ENCODE measurements around the gene INTS1. TPM values are rescaled to one million over a fixed set of nuclear protein-coding genes. Genes with fewer than 3 reads are reported as not detected.
A peak's percentile ranks its signal among the peaks of the same experiment; 100 is the strongest.
"Not testable (repeated sequence)": the region's sequence is repeated elsewhere in the genome, so short reads cannot be mapped to it uniquely, and the experiment has no call there.

The INTS1 gene
- total RNA-seq, 6 donors from 2014 or later = 38.6 to 215 (median 72.3) TPM

- H3K36me3 ChIP-seq = no peaks in the 10 kb centered on the region
- no peak overlapping the region for H3K4me3 ChIP-seq
- H3K9me3 ChIP-seq = peaks cover 0 to 3% (median 0%) of the 10 kb centered on the region in 4 donors
- TF ChIP-seq POLR2A (IDR thresholded peaks at IDR 0.05) = no peak
- TF ChIP-seq POLR2AphosphoS5 (IDR thresholded peaks at IDR 0.05) = no peak
- no peak for TF ChIP-seq EP300 (IDR thresholded peaks at IDR 0.05)
- no peak for TF ChIP-seq CTCF (IDR thresholded peaks at IDR 0.05)
- no peak overlapping the region for H3K27ac ChIP-seq
- H3K27me3 ChIP-seq = no peaks in the 10 kb centered on the region
- peak in 1 of 2 donors; percentile 79 for DNase-seq
- WGBS, 2 donors = 64 to 77% methylated on average over 5 to 17 of the region's 17 CpGs
- peak in 1 of 2 donors; percentile 15 for ATAC-seq (ENCODE audit: low FRiP score in 2 of 2)
- no peaks in the 10 kb centered on the region for H3K4me1 ChIP-seq
Observed at GRCh38 chr7:1523844-1524243, 19.7 kb upstream of the INTS1 start.

DNA sequence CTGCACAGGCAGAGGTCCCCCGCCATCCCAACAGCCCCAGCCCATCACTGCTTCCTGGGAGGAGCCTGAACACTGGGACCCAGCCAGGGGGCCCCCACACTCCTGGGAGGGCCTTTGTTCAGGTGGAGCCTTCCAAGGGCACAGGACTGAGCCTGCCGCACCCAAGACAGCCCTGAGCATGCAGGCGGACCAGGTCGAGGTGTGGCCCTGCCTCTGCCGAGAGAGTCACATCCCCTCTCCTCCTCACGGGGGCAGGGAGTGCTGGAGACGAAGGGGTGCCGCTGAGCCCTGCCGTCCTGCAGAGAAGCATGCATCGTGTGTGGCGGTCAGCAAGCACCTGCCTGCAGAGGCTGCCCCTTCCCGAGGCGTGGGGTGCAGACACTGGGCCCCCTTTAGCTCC is 19.0 kb upstream of the INTS1 start:
- H3K27ac ChIP-seq = no peak overlapping the region
- ATAC-seq (ENCODE audit: low FRiP score in 2 of 2) = peak in 1 of 2 donors; percentile 10
- H3K36me3 ChIP-seq = no peaks in the 10 kb centered on the region
- DNase-seq = peak in 1 of 2 donors; percentile 65
- no peaks in the 10 kb centered on the region for H3K4me1 ChIP-seq
- H3K4me3 ChIP-seq = no peak overlapping the region
- no peaks in the 10 kb centered on the region for H3K27me3 ChIP-seq
- TF ChIP-seq EP300 (IDR thresholded peaks at IDR 0.05) = no peak
- TF ChIP-seq POLR2AphosphoS5 (IDR thresholded peaks at IDR 0.05) = no peak
- no peak for TF ChIP-seq POLR2A (IDR thresholded peaks at IDR 0.05)
- TF ChIP-seq CTCF (IDR thresholded peaks at IDR 0.05) = no peak
- 43% methylated on average over 1 to 10 of the region's 13 CpGs for WGBS, 2 donors
- H3K9me3 ChIP-seq = peaks cover 0 to 6% (median 0%) of the 10 kb centered on the region in 4 donors

DNA sequence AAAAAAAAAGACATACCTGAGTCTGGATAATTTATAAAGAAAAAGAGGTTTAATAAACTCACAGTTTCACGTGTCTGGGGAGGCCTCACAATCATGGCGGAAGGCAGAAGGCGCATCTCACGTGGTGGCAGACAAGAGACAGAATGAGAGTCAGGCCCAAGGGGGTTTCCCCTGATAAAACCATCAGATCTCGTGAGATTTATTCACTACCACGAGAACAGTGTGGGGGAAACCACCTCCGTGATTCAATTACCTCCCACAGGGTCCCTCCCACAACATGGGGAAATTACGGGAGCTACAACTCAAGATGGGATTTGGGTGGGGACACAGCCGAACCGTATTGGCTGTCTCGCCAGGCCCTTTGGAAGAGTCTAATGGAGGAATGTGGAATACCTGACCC is 17.3 kb upstream of the INTS1 start:
- WGBS, 2 donors = 84 to 85% methylated on average over 11 of the region's 11 CpGs
- Histone ChIP-seq H3K27ac (no peak overlapping the region), H3K4me1 (no peaks in the 10 kb centered on the region), H3K4me3 (no peak overlapping the region), H3K27me3 (no peaks in the 10 kb centered on the region), H3K9me3 (peaks cover 0 to 6% (median 0%) of the 10 kb centered on the region in 4 donors), H3K36me3 (no peaks in the 10 kb centered on the region)
- TF ChIP-seq CTCF (IDR thresholded peaks at IDR 0.05) = no peak
- DNase-seq (no peak), ATAC-seq (ENCODE audit: low FRiP score in 2 of 2) (no peak)

- DNase-seq (no peak), ATAC-seq (ENCODE audit: low FRiP score in 2 of 2) (peak in 1 of 2 donors; percentile 53)
- TF ChIP-seq EP300 (IDR thresholded peaks at IDR 0.05) (no peak), POLR2A (IDR thresholded peaks at IDR 0.05) (no peak), POLR2AphosphoS5 (IDR thresholded peaks at IDR 0.05) (no peak), CTCF (IDR thresholded peaks at IDR 0.05) (no peak)
- Histone ChIP-seq H3K9me3 (peaks cover 0 to 6% (median 0%) of the 10 kb centered on the region in 4 donors), H3K4me3 (no peak overlapping the region), H3K27ac (no peak overlapping the region), H3K36me3 (no peaks in the 10 kb centered on the region), H3K27me3 (no peaks in the 10 kb centered on the region), H3K4me1 (no peaks in the 10 kb centered on the region)
- 74 to 85% methylated on average over 18 to 27 of the region's 27 CpGs for WGBS, 2 donors
Observed at GRCh38 chr7:1520539-1521234, 16.5 kb upstream of the INTS1 start.

- not testable (repeated sequence) for H3K4me1 ChIP-seq; ATAC-seq (ENCODE audit: low FRiP score in 2 of 2); H3K27me3 ChIP-seq; H3K9me3 ChIP-seq; H3K4me3 ChIP-seq; DNase-seq; H3K27ac ChIP-seq; H3K36me3 ChIP-seq
- WGBS, 2 donors = 88 to 91% methylated on average over 12 of the region's 12 CpGs
Observed at GRCh38 chr7:1519322-1519922, 15.2 kb upstream of the INTS1 start.
